GM23248 (cell line): Measurements from ENCODE around the gene NFYA. TPM values are rescaled to one million over a fixed set of nuclear protein-coding genes. Genes with fewer than 3 reads are reported as not detected.

ENCODE experiments used
- DNase-seq: peaks from one replicate; pipeline ENCODE4 v3.0.0-alpha.2; 2015
- H2AFZ ChIP-seq: fragments of 200-600 bp; sonication (generic); 2 replicates; pipeline ENCODE4 v1.6.1; 2016; ENCODE audit warnings: antibody characterized with exemption
- H3F3A ChIP-seq: fragments of 200-600 bp; sonication (generic); 2 replicates; pipeline ENCODE4 v1.6.1; 2016; ENCODE audit warnings: mild to moderate bottlenecking, antibody characterized with exemption, mixed run types; ENCODE audit not compliant: insufficient read depth
- H3K27ac ChIP-seq: fragments of 200-600 bp; sonication (generic); 2 replicates; pipeline ENCODE4 v1.5.1; 2016; ENCODE audit warnings: mild to moderate bottlenecking
- H3K27me3 ChIP-seq: fragments of 200-600 bp; sonication (generic); replicated peaks from 2 replicates; pipeline ENCODE4 v1.6.1; 2016; ENCODE audit warnings: mild to moderate bottlenecking; ENCODE audit not compliant: insufficient read depth
- H3K36me3 ChIP-seq: fragments of 200-600 bp; sonication (generic); 2 replicates; pipeline ENCODE4 v1.6.1; 2016; ENCODE audit warnings: low read depth, mild to moderate bottlenecking
- H3K4me1 ChIP-seq: fragments of 200-600 bp; sonication (generic); 2 replicates; pipeline ENCODE4 v1.6.1; 2016; ENCODE audit warnings: mild to moderate bottlenecking; ENCODE audit not compliant: insufficient read depth
- H3K4me2 ChIP-seq: fragments of 200-600 bp; sonication (generic); one replicate; pipeline ENCODE4 v1.6.1; 2016; ENCODE audit warnings: mild to moderate bottlenecking; ENCODE audit not compliant: unreplicated experiment
- H3K4me3 ChIP-seq: fragments of 200-600 bp; sonication (generic); 2 replicates; pipeline ENCODE4 v1.5.1; 2016; ENCODE audit warnings: mild to moderate bottlenecking
- H3K79me2 ChIP-seq: fragments of 200-600 bp; sonication (generic); 2 replicates; pipeline ENCODE4 v1.6.1; 2016; ENCODE audit warnings: mild to moderate bottlenecking; ENCODE audit not compliant: insufficient read depth
- H3K9ac ChIP-seq: fragments of 200-600 bp; sonication (generic); 2 replicates; pipeline ENCODE4 v1.6.1; 2016; ENCODE audit warnings: mild to moderate bottlenecking
- H3K9me2 ChIP-seq: fragments of 200-600 bp; sonication (generic); 2 replicates; pipeline ENCODE4 v1.6.1; 2016; ENCODE audit warnings: mixed run types, mild to moderate bottlenecking, moderate library complexity; ENCODE audit not compliant: insufficient read depth
- H3K9me3 ChIP-seq: fragments of 200-600 bp; sonication (generic); one replicate; pipeline ENCODE4 v1.6.1; 2017; ENCODE audit warnings: low read depth
- H4K20me1 ChIP-seq: fragments of 200-600 bp; sonication (generic); 2 replicates; pipeline ENCODE4 v1.6.0; 2016; ENCODE audit not compliant: insufficient read depth
- EZH2 ChIP-seq: fragments of 200-600 bp; sonication (generic); IDR thresholded peaks from 2 replicates; pipeline ENCODE4 v1.6.1; 2018; ENCODE audit warnings: antibody characterized with exemption, mild to moderate bottlenecking; ENCODE audit not compliant: insufficient read depth, poor library complexity, severe bottlenecking
- EZH2phosphoT487 ChIP-seq: fragments of 200-600 bp; sonication (generic); IDR thresholded peaks from 2 replicates; pipeline ENCODE4 v1.6.1; 2018; ENCODE audit warnings: antibody characterized with exemption, moderate library complexity, mild to moderate bottlenecking, low read depth; ENCODE audit not compliant: insufficient read depth
- WGBS, 2 experiments: methylation state at CpG; one replicate each; pipeline ENCODE4 v1.1.6; 2015 to 2017; ENCODE audit warnings: low lambda C conversion rate in 2 of 2, low coverage in 1 of 2; ENCODE audit errors: missing lambda C conversion rate in 2 of 2; 5-methylcytosine and 5-hydroxymethylcytosine counted together
- in situ Hi-C: fragments of 300-500 bp; cut with MboI; formaldehyde crosslinking; loops from 2 replicates; pipeline ENCODE4 v1.15.0; 2020
- polyA plus RNA-seq: library from polyadenylated mRNA; unstranded; fragments of >200 nt; fragmentation: Nextera tagmentation; extraction: Ambion mirVana; gene quantifications from 2 replicates; pipeline ENCODE4 v1.2.1, GENCODE V29; 2016
- total RNA-seq: library from RNA; depleted of rRNA; stranded (reverse); fragments of >200 nt; shearing (Covaris generic); gene quantifications from 2 replicates; pipeline ENCODE4 v1.2.3, GENCODE V29; 2014

The NFYA gene
- total and polyA plus RNA-seq, 2 experiments from 2014 or later: 8.8 to 9.4 TPM

- H3K9me2 ChIP-seq: no peaks in the 10 kb centered on the region
- TF ChIP-seq EZH2phosphoT487 (no peak), EZH2 (no peak)
- no peaks in the 10 kb centered on the region for H3K36me3 ChIP-seq
- H4K20me1 ChIP-seq: no peaks in the 10 kb centered on the region
- H3K4me1 ChIP-seq: peaks cover 32% of the 10 kb centered on the region
- peaks cover 37% of the 10 kb centered on the region; the same call in 1 of the 2 replicates for H3F3A ChIP-seq
- WGBS, 2 experiments: 1% methylated on average over 16 of the region's 16 CpGs
- H3K9ac ChIP-seq: peak overlapping the region; percentile 99
- H3K4me3 ChIP-seq: peak overlapping the region; percentile 87
- DNase-seq: no peak
- in situ Hi-C loops: no loop called here
- H3K9me3 ChIP-seq: no peaks in the 10 kb centered on the region
- H3K4me2 ChIP-seq: peak overlapping the region; percentile 88
- no peaks in the 10 kb centered on the region for H3K27me3 ChIP-seq
- peak overlapping the region; percentile 97 for H3K27ac ChIP-seq
- peaks cover 33% of the 10 kb centered on the region for H3K79me2 ChIP-seq
- H2AFZ ChIP-seq: peak overlapping the region; percentile 96
These were observed 1.3 kb upstream of the NFYA start for GRCh38 chr6:41071501-41071922.

GRCh38 chr6:41071923-41072835, 595 bp upstream of the NFYA start, which contains the start of gene OARD1:
Gene OARD1 (minus strand): TSS chr6:41072356. CDS start chr6:41071634, 722 bp downstream.
- peak within 1 kb of the TSS; percentile 99 for H3K4me2 ChIP-seq
- H3F3A ChIP-seq: peaks cover 37% of the 10 kb centered on the region; the same call in 1 of the 2 replicates
- H4K20me1 ChIP-seq: no peaks in the 10 kb centered on the region
- peak within 1 kb of the TSS; percentile 87 for H3K4me3 ChIP-seq
- 1 to 2% methylated on average over 63 of the region's 63 CpGs for WGBS, 2 experiments
- peaks cover 39% of the 10 kb centered on the region for H3K79me2 ChIP-seq
- H3K27me3 ChIP-seq: no peaks in the 10 kb centered on the region
- TF ChIP-seq EZH2 (no peak), EZH2phosphoT487 (no peak)
- in situ Hi-C loops: no loop called here
- peak within 1 kb of the TSS; percentile 96 for H2AFZ ChIP-seq
- peak within 1 kb of the TSS; percentile 97 for H3K27ac ChIP-seq
- H3K9ac ChIP-seq: peak within 1 kb of the TSS; percentile 99
- H3K4me1 ChIP-seq: peaks cover 35% of the 10 kb centered on the region
- H3K9me3 ChIP-seq: no peaks in the 10 kb centered on the region
- H3K9me2 ChIP-seq: no peaks in the 10 kb centered on the region
- DNase-seq: peak; percentile 100
- no peaks in the 10 kb centered on the region for H3K36me3 ChIP-seq

- Histone ChIP-seq H3K4me2 (peak overlapping the region; percentile 99), H3K27me3 (no peaks in the 10 kb centered on the region), H3K27ac (peak overlapping the region; percentile 97), H3K9ac (peak overlapping the region; percentile 99), H4K20me1 (no peaks in the 10 kb centered on the region), H2AFZ (peak overlapping the region; percentile 90), H3K9me3 (no peaks in the 10 kb centered on the region), H3K4me3 (peak overlapping the region; percentile 87), H3F3A (peaks cover 37% of the 10 kb centered on the region; the same call in 1 of the 2 replicates), H3K36me3 (no peaks in the 10 kb centered on the region), H3K79me2 (peaks cover 51% of the 10 kb centered on the region), H3K4me1 (peaks cover 35% of the 10 kb centered on the region), H3K9me2 (no peaks in the 10 kb centered on the region)
- 1 to 3% methylated on average over 40 to 57 of the region's 74 CpGs for WGBS, 2 experiments
- in situ Hi-C loops: no loop called here
- DNase-seq: no peak
- TF ChIP-seq EZH2 (no peak), EZH2phosphoT487 (no peak)
These were observed 611 bp downstream of the NFYA start for GRCh38 chr6:41073203-41073967.
